Small intestine (tissue), 7 donors: ENCODE measurements around the gene HMGB1. TPM values are rescaled to one million over a fixed set of nuclear protein-coding genes. Genes with fewer than 3 reads are reported as not detected.

Experiments used
- DNase-seq, 2 donors: peaks; one replicate each; pipeline versions ENCODE4 v3.0.0 to v3.0.0-alpha.2; 2013
- FAIRE-seq: peaks from 2 replicates; lab custom pipeline; 2012; peaks lifted over from hg19 to GRCh38; lab: Jason Lieb, UNC
- H3K27ac ChIP-seq, 3 donors: one replicate each; pipeline ENCODE4 v1.5.1; 2013; ENCODE audit warnings: low read length in 2 of 3, mild to moderate bottlenecking in 2 of 3, control low read depth in 1 of 3, inconsistent platforms in 1 of 3, low read depth in 1 of 3, moderate library complexity in 1 of 3
- H3K27me3 ChIP-seq, 3 donors: one replicate each; pipeline ENCODE4 v1.6.1; 2013; ENCODE audit warnings: low read length in 3 of 3, inconsistent platforms in 1 of 3; ENCODE audit not compliant: control insufficient read depth in 3 of 3, insufficient read depth in 3 of 3
- H3K36me3 ChIP-seq, 3 donors: one replicate each; pipeline ENCODE4 v1.6.1; 2013; ENCODE audit warnings: low read length in 3 of 3, inconsistent platforms in 1 of 3, low read depth in 1 of 3, mild to moderate bottlenecking in 1 of 3, moderate library complexity in 1 of 3; ENCODE audit not compliant: control insufficient read depth in 3 of 3, insufficient read depth in 2 of 3
- H3K4me1 ChIP-seq, 3 donors: one replicate each; pipeline ENCODE4 v1.6.1; 2013; ENCODE audit warnings: low read length in 2 of 3, inconsistent platforms in 1 of 3, low read depth in 1 of 3, mild to moderate bottlenecking in 1 of 3, moderate library complexity in 1 of 3; ENCODE audit not compliant: control insufficient read depth in 3 of 3, insufficient read depth in 2 of 3
- H3K4me3 ChIP-seq, 3 donors: one replicate each; pipeline ENCODE4 v1.5.1; 2013; ENCODE audit warnings: low read length in 3 of 3, control low read depth in 1 of 3, inconsistent platforms in 1 of 3, low read depth in 1 of 3, mild to moderate bottlenecking in 1 of 3, moderate library complexity in 1 of 3
- H3K9me3 ChIP-seq, 2 donors: one replicate each; pipeline ENCODE4 v1.6.1; 2013; ENCODE audit warnings: low read depth in 1 of 2, low read length in 1 of 2; ENCODE audit not compliant: control insufficient read depth in 2 of 2, insufficient read depth in 1 of 2
- WGBS, 3 donors: extraction: QIAGEN DNeasy Blood & Tissue Kit; methylation state at CpG; one replicate each; pipeline ENCODE4 v1.1.7; 2013; 5-methylcytosine and 5-hydroxymethylcytosine counted together
- polyA plus RNA-seq, 4 donors: library from polyadenylated mRNA; stranded (reverse) in 3 of 4; unstranded in 1 of 4; fragments of 200-250 nt in 3 of 4; fragments of 120-200 nt in 1 of 4; gene quantifications; one replicate each; pipeline versions ENCODE4 v1.2.1 to v1.2.3, GENCODE V29; 2013
- donor health status: healthy with polysubstance abuse.
- donor health status: control.
- donor health status: control.
- donor health status: Bipolar disorder and iron deficiency.
- donor health status: healthy.

Gene HMGB1
- polyA plus RNA-seq, 4 donors = 244 to 598 (median 374) TPM

- H3K27ac ChIP-seq = peak overlapping the region; percentile 2 to 90 (median 62)
- 15 to 19% (median 18%) methylated on average over 44 to 51 of the region's 51 CpGs for WGBS, 3 donors
- H3K4me1 ChIP-seq = peaks cover 0 to 9% (median 0%) of the 10 kb centered on the region in 3 donors
- FAIRE-seq = no peak
- H3K4me3 ChIP-seq = peak overlapping the region in 1 of 3 donors; percentile 22
- no peaks in the 10 kb centered on the region for H3K36me3 ChIP-seq
- DNase-seq = peak; percentile 94 to 96
- H3K9me3 ChIP-seq = no peaks in the 10 kb centered on the region
- no peaks in the 10 kb centered on the region for H3K27me3 ChIP-seq
Observed at GRCh38 chr13:30408319-30409101, 57.2 kb downstream of the HMGB1 start.

- Histone ChIP-seq H3K4me3 (no peak overlapping the region), H3K27ac (no peak overlapping the region), H3K36me3 (no peaks in the 10 kb centered on the region), H3K9me3 (no peaks in the 10 kb centered on the region), H3K27me3 (no peaks in the 10 kb centered on the region), H3K4me1 (peaks cover 0 to 9% (median 0%) of the 10 kb centered on the region in 3 donors)
- no peak for DNase-seq
- 90 to 92% (median 91%) methylated on average over 8 of the region's 8 CpGs for WGBS, 3 donors
- no peak for FAIRE-seq
Observed at GRCh38 chr13:30406779-30407416, 58.8 kb downstream of the HMGB1 start.

Other genes starting within 250 kb of the HMGB1 start
- gene KATNAL1, start 158.4 kb downstream of the HMGB1 start, polyA plus RNA-seq = 1 to 10 TPM in 3 of 4 donors, under 1 TPM in 1; 0.22 to 3.0 (median 1.5) TPM
- gene UBE2L5, start 43.4 kb downstream of the HMGB1 start, polyA plus RNA-seq = under 1 TPM in 1 of 4 donors, not detected in 3; 0.18 TPM
- 10 to 100 TPM in 1 of 4 donors, 1 to 10 TPM in 3; 6.6 to 23.2 (median 8.3) TPM for gene USPL1, start 152.0 kb upstream of the HMGB1 start, polyA plus RNA-seq